Measurements from ENCODE around the gene CSNK2B.

DNA sequence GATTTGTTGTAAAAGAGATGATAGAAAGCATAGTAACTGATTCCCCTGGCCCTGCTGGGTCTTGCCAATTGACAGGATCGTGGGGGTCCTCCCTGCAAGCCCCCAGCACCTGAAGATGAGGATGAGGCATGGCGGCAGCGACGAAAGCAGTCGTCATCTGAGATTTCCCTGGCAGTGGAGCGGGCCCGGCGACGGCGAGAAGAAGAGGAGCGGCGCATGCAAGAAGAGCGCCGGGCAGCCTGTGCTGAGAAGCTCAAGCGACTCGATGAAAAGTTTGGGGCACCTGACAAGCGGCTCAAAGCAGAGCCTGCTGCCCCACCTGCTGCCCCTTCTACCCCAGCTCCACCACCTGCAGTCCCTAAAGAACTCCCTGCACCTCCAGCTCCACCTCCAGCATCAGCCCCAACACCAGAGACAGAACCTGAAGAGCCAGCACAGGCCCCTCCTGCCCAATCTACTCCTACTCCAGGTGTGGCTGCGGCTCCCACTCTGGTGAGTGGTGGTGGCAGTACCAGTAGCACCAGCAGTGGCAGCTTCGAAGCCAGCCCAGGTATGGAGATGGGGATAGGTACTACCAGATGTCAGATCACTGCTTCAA, 38.1 kb upstream of the CSNK2B start:
- TF ChIP-seq, protein P1, sequence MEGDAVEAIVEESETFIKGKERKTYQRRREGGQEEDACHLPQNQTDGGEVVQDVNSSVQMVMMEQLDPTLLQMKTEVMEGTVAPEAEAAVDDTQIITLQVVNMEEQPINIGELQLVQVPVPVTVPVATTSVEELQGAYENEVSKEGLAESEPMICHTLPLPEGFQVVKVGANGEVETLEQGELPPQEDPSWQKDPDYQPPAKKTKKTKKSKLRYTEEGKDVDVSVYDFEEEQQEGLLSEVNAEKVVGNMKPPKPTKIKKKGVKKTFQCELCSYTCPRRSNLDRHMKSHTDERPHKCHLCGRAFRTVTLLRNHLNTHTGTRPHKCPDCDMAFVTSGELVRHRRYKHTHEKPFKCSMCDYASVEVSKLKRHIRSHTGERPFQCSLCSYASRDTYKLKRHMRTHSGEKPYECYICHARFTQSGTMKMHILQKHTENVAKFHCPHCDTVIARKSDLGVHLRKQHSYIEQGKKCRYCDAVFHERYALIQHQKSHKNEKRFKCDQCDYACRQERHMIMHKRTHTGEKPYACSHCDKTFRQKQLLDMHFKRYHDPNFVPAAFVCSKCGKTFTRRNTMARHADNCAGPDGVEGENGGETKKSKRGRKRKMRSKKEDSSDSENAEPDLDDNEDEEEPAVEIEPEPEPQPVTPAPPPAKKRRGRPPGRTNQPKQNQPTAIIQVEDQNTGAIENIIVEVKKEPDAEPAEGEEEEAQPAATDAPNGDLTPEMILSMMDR (conservative IDR thresholded peaks at IDR 0.05; ENCODE audit: low read depth, low read length): no peak
- TF ChIP-seq EZH2 (IDR thresholded peaks at IDR 0.05; ENCODE audit: low read length, unreplicated experiment): no peak
- TF ChIP-seq EZH2phosphoT487 (IDR thresholded peaks at IDR 0.05; ENCODE audit: borderline replicate concordance, low read length): no peak
